ENCODE results near the gene LYZL2.
"Not testable (repeated sequence)": the region's sequence is repeated elsewhere in the genome, so short reads cannot be mapped to it uniquely, and the experiment has no call there.

- not testable (repeated sequence) for TF ChIP-seq CTCF (IDR thresholded peaks at IDR 0.05; ENCODE audit: insufficient read depth, low read depth, low read length); EZH2 (IDR thresholded peaks at IDR 0.05; ENCODE audit: insufficient read depth, low read length)
These were observed 14.1 kb upstream of the LYZL2 start for GRCh38 chr10:30643557-30644199.
